GM10847 (cell line): ENCODE results near the gene TTLL11.

ENCODE experiments used
- POLR2A ChIP-seq: IDR thresholded peaks from 2 replicates; pipeline ENCODE4 v1.6.1; 2011; ENCODE audit not compliant: insufficient read length; ENCODE audit errors: extremely low read depth

The TTLL11 gene

DNA sequence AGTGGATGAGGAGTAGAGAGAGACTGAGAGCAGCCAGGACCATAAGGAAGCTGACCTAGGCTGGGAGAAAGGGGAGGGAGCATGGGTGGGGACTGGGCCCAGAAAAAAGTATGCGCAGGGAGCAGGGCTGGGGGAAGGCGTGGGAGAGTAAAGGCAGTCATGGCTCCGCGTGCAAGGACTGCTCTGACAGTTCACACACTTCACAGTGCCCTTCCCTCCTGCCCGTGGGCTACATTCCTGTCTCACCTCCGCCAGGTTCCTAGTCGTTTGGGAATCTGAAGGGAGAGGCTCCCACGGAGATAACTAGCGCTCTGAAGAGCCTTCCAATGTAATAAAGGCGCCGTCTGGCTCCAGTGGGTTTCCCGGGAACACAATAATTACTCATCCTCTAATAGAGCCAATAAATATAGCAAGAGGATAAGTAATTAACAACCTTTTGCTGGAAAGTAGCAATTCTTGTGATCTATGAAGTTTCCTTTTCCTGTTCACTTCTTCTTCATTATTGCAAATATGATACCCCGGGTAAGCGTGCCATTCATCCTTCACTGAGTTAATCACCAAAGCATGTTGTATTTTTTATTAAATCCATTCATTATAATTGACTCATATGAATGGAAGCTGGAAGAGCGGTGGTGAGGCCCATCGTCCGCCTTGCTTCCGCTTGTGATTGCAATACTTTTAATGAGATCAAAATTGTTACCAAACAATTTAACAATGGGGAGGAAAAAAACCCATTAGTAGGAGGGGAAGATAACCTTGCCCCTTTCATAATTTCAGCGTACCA, 39.3 kb downstream of the TTLL11 start:
- TF ChIP-seq POLR2A, result no peak

DNA sequence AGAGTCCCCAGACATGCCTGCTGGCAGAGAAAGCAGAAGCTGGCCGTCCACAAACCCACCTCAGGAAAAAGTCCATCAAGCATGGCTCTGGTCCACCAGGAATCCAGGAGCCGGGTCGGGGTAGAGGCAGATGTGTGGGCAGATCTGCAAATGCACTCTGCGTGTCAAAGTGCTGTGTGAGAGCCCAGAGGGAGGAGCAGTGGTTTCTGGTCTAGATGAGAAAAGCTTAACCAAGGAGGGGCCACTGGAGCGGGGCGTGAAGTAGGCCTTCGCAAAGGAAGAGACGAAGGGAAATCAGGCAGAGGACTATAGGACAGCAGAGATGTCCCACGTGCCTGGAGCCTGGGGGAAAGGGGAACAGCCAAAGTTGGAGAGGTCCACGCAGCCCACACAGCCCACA, 40.0 kb downstream of the TTLL11 start:
- TF ChIP-seq POLR2A, result no peak

DNA sequence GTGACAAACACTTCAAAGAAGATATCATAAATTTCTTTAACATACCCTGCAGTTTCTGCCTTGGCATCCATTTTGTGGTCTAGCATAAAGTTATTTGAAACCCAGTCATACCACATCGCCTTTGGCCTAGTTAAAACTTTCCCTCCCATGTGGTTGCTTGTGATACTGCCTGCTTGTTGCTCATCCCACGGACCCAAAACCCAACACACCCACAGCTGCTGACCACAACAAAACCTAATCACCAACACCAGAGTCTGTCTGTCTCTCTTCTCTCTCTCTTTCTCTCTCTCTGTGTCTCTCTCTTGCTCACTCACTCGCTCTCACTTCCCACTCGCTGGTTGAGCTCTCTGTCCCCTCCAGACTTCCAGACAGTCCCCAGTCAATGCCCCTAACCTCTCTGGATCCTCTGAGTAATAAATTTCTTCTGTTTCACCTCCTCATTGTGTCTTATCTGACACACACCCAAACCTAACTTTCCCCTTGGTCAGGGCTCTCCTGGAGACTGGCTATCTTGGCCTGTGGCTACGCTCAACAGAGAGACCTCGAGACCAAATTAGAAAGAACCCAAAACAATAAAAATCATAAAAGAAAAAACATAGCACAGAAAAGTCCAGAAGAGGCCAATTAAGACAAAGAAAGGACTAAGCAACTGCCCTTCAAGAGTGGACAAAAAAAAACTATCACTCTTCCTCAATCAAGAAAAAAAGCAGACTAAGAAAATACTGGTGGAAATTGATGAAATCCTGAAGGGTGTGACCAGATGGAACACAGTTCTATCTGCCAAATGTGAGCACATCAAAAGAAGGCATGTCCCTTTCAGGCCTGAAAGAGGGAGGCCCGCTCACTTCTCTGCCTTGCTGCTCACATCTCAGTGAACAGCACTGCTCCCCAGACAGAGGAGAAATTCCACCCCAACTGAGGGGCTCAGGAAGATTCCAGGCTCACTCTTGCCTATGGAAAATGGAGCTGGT, 41.5 kb downstream of the TTLL11 start:
- TF ChIP-seq POLR2A, result no peak

DNA sequence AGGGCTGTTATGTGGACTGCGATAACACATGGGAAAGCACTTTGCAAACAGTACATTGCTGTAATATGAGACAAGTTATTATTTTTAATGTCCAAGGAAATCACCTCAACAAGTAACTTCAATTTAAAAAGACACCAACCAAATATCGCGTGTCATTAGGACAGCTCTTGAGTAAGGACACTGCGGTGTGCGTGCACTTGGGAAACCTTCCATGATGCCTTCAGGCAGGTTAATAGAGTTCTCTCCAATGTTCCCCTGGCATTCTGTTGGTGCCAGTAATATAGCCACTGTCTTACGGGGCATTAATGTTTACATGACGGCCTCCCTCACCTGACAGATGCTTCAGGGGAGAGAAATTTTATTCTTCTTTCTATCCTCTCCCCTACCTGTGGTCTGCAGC, 42.9 kb downstream of the TTLL11 start:
- TF ChIP-seq POLR2A, result no peak

DNA sequence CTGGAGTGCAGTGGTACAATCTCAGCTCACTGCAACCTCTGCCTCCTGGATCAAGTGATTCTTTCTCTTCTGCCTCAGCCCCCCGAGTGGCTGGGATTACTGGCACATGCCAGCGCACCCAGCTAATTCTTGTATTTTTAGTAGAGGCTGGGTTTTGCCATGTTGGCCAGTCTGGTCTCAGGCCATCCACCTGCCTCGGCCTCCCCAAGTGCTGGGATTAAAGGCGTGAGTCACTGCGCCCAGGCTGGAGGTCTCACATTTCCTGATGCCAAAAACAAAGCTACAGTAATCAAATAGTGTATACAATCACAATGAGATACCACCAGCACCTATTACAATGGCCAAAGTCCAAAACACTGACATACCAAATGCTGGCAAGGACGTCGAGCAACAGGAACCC, 51.1 kb downstream of the TTLL11 start:
- TF ChIP-seq POLR2A, result no peak

DNA sequence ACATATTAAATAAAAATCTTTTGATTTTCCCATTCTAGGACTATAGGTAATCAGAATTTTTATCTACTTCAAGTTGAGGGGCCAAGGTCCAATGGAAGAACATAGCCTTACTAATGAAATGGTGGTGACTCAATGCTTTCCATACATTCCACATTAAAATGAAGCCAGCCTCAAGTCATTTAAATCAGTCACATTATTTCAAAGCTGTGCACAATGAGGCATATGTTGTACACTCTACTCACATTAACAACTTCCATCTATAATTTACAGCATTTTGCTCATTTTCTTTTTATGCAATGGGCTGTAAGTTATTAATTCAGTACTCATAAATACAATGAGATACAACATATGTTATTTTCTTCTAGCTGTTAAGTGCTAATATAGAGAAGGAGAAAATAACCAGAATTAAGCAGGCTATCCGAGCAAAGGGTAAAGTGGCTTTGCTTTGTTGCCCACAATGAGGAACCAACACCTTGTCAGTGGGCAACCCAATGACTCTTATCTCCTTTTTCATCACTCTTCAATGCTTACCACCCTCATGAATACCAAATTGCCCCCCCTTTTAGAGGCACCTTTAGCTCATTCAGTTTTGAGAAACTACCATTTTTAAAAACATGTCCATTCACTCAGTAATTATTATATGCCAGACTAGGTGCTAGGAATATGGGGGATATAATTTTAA, 52.4 kb downstream of the TTLL11 start:
- TF ChIP-seq POLR2A, result no peak

DNA sequence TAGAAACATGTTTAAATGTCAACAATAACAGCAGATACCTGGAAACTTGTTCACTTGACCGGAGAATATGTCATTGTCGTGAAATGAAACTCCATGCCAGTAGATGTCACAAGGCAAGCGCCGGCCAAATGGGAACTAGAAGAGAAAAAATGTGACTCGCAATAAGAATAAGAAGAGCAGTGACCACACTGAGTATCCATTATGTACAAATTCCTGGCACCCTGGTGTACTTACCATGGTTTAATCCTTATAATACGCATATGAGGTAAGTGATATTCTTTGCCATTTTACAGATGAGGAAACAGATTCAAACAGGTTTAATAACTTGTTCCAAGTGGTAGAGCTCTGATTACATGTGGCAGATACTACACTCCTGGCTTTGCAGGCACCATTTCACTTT, 53.9 kb downstream of the TTLL11 start:
- TF ChIP-seq POLR2A, result no peak

DNA sequence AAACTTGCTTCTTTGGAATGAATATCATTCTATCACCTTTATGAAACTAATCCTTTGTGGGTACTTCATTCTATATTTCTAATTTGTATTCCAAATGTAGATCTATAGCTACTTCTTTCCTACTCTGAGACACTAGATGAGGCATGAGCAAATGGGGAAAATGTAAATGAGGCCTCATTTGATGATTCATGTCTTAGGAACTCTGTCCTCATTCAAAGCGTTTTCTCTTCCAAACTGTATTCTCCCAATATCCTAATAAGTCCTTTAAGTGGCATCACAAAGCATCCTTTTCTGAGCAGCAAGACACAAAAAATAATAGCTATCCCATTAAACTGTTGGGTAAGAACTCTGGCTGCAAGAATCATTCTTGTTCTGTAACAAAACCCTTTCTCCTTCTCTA, 56.1 kb downstream of the TTLL11 start:
- TF ChIP-seq POLR2A, result no peak

DNA sequence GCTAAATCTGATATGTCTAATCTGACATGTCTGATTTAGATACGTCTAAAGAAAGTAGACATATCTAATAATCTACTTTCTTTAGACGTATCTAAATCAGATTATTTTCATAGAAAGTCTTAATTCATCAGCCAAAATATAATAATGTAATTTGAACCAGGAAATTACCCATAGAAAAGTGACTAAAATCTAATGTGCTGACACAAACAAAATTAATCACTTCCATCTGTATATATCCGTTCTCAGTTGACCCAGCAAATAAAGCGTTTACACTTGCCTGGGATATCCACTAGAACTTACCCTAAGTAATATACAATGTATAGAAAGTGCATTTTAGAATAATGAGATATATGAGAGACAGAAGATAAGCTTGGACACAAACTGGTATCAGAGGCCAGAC, 56.7 kb downstream of the TTLL11 start:
- TF ChIP-seq POLR2A, result no peak

DNA sequence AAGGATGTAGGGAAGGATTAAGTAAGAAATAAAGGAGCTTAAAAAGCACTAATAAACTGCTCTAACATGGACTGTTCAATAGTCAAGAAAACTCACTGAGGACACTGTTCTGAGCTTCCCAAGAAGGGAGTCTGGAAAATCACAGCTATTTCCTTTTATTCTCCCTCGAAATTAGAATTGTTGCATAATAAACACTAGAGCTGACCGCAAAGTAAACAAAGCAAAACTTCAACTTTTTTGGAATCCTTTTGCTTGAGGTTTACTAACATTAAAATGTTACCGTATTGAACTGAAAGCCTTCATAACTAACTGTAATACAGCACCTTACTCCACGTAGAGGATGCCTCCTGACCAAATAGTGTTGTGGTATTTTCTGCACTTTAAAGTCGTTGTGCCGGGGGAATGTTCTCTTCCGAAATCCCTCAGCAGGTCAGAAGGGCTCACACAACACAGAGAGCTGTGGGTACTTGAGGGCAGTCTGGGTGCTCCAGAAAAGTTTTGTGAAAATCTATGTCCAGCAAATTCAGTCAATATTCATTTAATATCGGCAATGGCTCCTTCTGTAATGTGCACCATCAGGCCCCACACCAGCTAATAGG, 59.2 kb downstream of the TTLL11 start:
- TF ChIP-seq POLR2A, result no peak

DNA sequence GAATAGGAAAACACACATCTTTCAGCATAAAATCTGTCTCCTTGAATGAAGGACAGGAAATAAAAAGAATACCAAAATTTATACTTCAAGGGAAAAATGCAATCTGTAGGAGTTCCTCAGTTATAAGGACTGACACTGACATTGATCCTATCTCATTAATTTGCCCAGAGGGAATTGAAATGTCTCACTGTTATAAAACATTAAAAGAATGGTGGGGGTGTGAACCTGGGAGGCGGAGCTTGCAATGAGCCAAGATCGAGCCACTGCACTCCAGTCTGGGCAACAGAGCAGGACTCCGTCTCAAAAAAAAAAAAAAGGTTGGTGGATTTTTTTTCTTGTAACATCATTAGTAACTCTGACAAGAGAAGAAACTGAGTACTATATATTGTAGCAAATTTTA, 60.8 kb downstream of the TTLL11 start:
- no peak for TF ChIP-seq POLR2A

DNA sequence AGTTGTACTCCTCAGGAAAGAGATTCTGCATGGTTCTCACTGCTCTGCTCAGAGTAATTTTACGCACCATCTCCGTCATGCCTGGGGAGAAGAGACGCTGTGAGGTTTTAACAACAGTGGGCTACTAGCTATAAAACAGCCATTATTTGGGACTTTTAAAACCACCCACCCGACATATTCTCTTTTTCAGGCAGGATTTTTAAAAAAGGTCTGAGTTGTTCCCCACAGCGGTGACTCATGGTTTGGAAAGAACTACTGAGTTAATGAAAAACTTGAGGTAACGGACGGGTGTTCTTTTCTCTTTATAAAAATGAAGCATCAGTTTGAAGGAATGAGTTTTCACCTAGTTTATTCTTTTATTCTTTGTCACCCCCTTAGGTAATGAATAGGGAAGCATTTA, 61.3 kb downstream of the TTLL11 start:
- TF ChIP-seq POLR2A, result no peak

DNA sequence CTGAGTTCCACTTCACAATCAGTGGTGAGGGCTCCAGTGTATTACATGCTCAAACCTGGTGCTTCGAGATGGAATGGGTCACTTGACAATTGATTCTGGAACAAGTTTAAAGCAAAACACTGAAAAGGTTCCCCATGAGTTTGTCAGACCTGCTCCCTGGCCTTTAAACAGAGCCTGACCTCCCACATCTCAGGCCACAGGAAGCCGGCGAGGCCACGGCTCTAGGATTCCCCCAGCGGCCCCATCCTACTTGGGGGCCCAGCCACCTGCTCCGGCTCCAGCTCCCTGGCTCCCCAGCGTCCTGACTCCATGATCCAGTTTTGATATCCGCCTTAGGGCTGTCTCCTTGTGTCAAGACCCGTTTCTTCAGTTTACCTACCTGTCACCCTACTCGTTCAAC, 62.0 kb downstream of the TTLL11 start:
- TF ChIP-seq POLR2A, result no peak

DNA sequence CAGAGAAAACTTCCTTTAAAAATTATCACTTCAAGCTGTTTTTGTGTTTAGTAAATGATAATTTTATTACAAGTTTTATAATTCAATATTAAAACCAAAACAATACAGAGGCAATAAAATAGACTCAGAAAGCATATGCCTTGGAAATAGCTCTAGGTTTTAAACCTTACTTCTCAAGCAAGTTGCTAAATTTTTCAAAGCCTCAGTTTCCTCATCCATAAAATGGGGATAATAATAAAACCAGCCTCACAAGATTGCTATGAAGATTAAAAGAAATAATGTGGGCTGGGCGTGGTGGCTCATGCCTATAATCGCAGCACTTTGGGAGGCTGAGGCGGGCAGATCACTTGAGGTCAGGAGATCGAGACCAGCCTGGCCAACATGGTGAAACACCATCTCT, 62.8 kb downstream of the TTLL11 start:
- no peak for TF ChIP-seq POLR2A

DNA sequence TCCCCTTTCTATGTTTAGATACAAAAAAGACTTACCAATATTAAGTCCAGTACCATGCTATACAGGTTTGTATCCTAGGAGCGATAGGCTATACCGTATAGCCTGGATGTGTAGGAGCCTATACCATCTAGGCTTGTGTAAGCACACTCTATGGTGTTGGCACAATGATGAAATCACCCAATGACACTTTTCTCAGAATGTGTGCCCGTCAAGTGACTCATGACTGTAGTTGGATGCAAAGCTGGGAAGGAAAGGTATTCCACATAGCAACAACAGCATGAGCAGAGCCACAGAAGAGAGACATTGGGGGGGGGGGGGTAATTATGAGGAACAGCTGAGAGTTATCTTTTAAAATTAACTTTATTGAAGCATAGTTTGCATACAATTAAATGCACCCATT, 63.2 kb downstream of the TTLL11 start:
- no peak for TF ChIP-seq POLR2A

DNA sequence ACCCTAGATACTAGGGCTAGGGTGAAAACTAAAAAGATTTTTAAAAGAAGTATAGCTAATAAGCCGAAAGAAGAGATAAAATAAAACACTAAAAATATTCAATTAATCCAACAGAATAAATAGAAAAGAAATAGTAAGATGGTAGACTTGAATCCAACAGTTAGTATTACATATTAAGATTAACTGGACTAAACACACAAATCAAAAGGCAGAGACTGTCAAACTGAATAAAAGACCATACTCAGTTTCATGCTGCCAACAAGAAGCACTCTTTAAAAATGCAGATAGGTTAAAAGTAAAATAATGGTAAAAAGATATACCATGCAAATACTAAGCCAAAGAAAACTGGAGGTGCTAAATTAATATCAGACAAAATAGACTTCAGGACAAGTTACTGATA, 65.0 kb downstream of the TTLL11 start:
- no peak for TF ChIP-seq POLR2A

DNA sequence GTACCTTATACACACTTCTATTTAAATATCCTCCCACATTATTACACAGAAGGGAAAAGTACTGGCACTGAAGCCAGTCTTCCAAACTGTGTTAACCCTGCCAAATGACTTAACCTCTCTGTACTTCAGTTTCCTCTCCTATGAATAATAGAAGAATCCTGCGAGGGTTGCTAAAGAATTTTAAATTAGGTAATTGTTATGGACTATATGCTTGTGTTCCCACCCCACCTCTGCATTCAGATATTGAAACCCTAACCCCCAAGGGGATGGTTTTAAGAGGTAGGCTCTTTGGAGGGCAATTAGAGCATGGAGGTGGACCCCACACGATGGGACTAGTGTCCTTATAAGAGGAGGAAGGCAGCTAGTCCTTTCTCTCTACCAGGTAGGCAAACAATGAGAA, 72.7 kb downstream of the TTLL11 start:
- no peak for TF ChIP-seq POLR2A
